ENCODE data around the gene MAP9.
"Not testable (repeated sequence)": the region's sequence is repeated elsewhere in the genome, so short reads cannot be mapped to it uniquely, and the experiment has no call there.

The MAP9 gene

DNA sequence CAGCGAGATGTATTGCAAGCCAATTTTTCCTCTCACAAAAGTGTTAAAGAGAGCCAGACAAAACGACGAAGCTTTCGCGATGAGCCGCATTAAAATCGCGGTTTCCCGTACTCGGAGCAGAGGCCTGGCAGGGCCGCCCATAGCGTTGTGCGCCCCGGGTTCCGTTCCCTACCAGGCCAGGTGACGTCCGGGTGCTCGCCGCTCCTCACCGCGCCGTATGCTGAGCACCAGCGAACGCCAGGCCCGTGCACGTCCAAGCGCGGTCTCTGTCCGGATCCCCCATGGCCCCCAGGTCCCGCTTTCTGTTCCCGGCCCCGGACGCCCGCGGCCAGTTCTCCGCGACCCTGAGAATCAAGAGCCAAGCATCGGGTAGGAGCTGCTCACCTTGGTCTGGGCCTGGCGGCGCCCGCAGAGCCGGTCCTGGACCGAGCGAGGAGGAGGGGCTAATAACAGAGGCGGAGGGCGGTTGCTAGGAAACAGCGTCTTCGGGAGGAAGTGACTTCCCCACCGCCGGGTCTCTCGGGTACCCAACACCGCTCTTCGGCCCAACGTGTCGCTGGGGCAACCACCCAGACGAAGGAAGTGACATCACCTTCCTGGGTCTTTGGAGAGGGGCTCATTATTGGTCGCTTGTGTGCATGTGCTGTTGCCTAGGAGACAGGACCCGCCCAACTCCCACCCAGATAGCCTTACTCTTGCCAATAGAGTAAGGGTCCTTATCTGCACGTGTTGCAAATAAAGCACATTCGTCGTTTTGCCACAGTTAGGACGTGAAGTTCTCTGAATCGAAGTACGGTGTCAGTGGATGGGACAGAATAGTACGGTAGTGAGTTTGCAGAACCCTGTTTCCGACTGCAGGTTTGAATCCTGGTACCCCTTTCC is at the start of gene MAP9:
Gene MAP9, minus strand, starts transcription at position 579 of the 882 bp plus-strand sequence. CDS start 1,115 bp downstream, outside the sequence.
- Histone ChIP-seq H3K27ac (peak within 1 kb of the TSS; percentile 37), H3K9ac (peak within 1 kb of the TSS; percentile 27; the same call in 1 of the 2 replicates), H3K4me2 (peak within 1 kb of the TSS; percentile 91), H3K27me3 (ENCODE audit: insufficient read depth, low read depth) (no peaks in the 10 kb centered on the region), H3K4me1 (ENCODE audit: low read depth, poor library complexity, severe bottlenecking) (peaks cover 19% of the 10 kb centered on the region), H3K4me3 (IDR thresholded peaks at IDR 0.05; ENCODE audit: insufficient read depth, low read depth, low read length) (no peak within 1 kb of the TSS), H3K79me2 (ENCODE audit: insufficient read depth, low read depth) (0 out of 2 replicates have a peak, but pooled peaks cover 8% of the 10 kb centered on the region), H3K36me3 (ENCODE audit: insufficient read depth) (no peaks in the 10 kb centered on the region), H2AFZ (ENCODE audit: low read depth) (peak within 1 kb of the TSS; percentile 67), H4K20me1 (ENCODE audit: insufficient read depth) (no peaks in the 10 kb centered on the region)
- TF ChIP-seq, protein P1, sequence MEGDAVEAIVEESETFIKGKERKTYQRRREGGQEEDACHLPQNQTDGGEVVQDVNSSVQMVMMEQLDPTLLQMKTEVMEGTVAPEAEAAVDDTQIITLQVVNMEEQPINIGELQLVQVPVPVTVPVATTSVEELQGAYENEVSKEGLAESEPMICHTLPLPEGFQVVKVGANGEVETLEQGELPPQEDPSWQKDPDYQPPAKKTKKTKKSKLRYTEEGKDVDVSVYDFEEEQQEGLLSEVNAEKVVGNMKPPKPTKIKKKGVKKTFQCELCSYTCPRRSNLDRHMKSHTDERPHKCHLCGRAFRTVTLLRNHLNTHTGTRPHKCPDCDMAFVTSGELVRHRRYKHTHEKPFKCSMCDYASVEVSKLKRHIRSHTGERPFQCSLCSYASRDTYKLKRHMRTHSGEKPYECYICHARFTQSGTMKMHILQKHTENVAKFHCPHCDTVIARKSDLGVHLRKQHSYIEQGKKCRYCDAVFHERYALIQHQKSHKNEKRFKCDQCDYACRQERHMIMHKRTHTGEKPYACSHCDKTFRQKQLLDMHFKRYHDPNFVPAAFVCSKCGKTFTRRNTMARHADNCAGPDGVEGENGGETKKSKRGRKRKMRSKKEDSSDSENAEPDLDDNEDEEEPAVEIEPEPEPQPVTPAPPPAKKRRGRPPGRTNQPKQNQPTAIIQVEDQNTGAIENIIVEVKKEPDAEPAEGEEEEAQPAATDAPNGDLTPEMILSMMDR (conservative IDR thresholded peaks at IDR 0.05; ENCODE audit: low read depth, low read length) = no peak

DNA sequence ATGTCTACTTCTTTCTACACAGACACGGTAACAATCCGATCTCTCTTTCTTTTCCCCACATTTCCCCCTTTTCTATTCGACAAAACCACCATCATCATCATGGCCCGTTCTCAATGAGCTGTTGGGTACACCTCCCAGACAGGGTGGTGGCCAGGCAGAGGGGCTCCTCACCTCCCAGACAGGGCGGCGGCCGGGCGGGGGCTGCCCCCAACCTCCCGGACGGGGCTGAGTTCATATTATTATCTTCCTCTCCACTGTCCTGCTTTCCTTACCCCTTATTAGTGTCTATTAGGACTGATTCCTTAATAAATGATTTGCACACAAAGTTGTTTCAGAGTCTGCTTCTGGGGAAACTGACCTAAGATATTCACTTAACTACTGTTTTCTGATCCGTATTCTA is 48.0 kb upstream of the MAP9 start:
- not testable (repeated sequence) for H3K4me1 ChIP-seq (ENCODE audit: low read depth, poor library complexity, severe bottlenecking); H3K4me2 ChIP-seq; H3K79me2 ChIP-seq (ENCODE audit: insufficient read depth, low read depth); H3K9ac ChIP-seq; H2AFZ ChIP-seq (ENCODE audit: low read depth); H4K20me1 ChIP-seq (ENCODE audit: insufficient read depth); H3K36me3 ChIP-seq (ENCODE audit: insufficient read depth); H3K4me3 ChIP-seq (IDR thresholded peaks at IDR 0.05; ENCODE audit: insufficient read depth, low read depth, low read length); H3K27ac ChIP-seq; H3K27me3 ChIP-seq (ENCODE audit: insufficient read depth, low read depth)

DNA sequence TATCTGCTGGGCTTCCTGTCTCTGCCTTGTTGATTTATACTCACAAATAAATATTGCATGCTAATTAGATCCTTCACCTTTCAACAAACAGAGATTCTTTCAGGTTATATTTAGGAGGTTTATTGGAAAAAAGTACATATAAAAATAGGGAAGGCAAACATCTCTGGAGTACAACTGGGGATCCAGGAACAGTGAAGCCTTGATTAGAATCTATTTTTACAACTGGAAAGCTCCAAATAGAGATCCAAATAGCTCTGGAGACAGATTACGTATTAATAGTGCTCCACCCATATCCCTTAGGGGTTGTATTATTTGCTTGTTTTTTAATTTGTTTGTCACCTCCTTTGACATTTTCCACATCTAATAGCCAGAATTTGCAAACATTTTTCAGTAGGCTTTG is 46.9 kb upstream of the MAP9 start:
- Histone ChIP-seq H3K27ac (no peak overlapping the region), H2AFZ (ENCODE audit: low read depth) (no peak overlapping the region), H4K20me1 (ENCODE audit: insufficient read depth) (no peaks in the 10 kb centered on the region)

DNA sequence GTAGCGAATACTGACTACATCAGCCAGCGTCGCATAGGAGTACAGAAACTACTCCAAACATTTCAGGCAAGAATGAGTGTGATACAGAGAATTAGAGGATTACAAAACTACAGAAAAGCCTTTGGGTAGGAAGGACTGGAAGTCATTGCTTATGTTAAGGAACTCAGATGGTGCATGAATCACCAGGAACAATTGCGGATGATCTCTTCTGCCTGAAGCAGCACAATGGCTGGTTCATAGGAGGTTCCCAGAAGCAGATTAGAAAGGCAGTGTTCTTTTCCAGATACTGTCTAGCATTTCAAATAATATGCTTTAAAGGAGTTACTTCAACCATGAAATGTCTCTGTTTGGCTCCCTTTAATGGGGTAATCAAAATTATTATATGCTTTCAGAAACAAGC is 42.5 kb upstream of the MAP9 start:
- H3K4me3 ChIP-seq (IDR thresholded peaks at IDR 0.05; ENCODE audit: insufficient read depth, low read depth, low read length) = no peak overlapping the region
- no peaks in the 10 kb centered on the region for H3K27me3 ChIP-seq (ENCODE audit: insufficient read depth, low read depth)

More for the DNA sequence above, 46.9 kb upstream of the MAP9 start:
- Histone ChIP-seq H3K36me3 (ENCODE audit: insufficient read depth) (no peaks in the 10 kb centered on the region), H3K4me1 (ENCODE audit: low read depth, poor library complexity, severe bottlenecking) (no peaks in the 10 kb centered on the region), H3K27me3 (ENCODE audit: insufficient read depth, low read depth) (no peaks in the 10 kb centered on the region; the same call in 1 of the 2 replicates), H3K9ac (no peak overlapping the region), H3K4me2 (no peak overlapping the region), H3K4me3 (IDR thresholded peaks at IDR 0.05; ENCODE audit: insufficient read depth, low read depth, low read length) (no peak overlapping the region), H3K79me2 (ENCODE audit: insufficient read depth, low read depth) (no peaks in the 10 kb centered on the region)
- TF ChIP-seq, protein P1 (conservative IDR thresholded peaks at IDR 0.05; ENCODE audit: low read depth, low read length) = no peak

More for the DNA sequence above, 42.5 kb upstream of the MAP9 start:
- H3K36me3 ChIP-seq (ENCODE audit: insufficient read depth) = no peaks in the 10 kb centered on the region
- H3K9ac ChIP-seq = no peak overlapping the region
- H3K4me2 ChIP-seq = no peak overlapping the region
- no peaks in the 10 kb centered on the region for H3K4me1 ChIP-seq (ENCODE audit: low read depth, poor library complexity, severe bottlenecking)
- no peak overlapping the region for H2AFZ ChIP-seq (ENCODE audit: low read depth)
- TF ChIP-seq, protein P1 (conservative IDR thresholded peaks at IDR 0.05; ENCODE audit: low read depth, low read length) = no peak
- H4K20me1 ChIP-seq (ENCODE audit: insufficient read depth) = no peaks in the 10 kb centered on the region
- H3K27ac ChIP-seq = no peak overlapping the region
- no peaks in the 10 kb centered on the region for H3K79me2 ChIP-seq (ENCODE audit: insufficient read depth, low read depth)
